H1 (cell line): ENCODE measurements around the gene WDR37. TPM values are rescaled to one million over a fixed set of nuclear protein-coding genes. Genes with fewer than 3 reads are reported as not detected.

Experiments used
- CTBP2 ChIP-seq: IDR thresholded peaks from 2 replicates; pipeline ENCODE4 v1.7.0; 2011; ENCODE audit warnings: borderline replicate concordance, mild to moderate bottlenecking, moderate library complexity, mixed read lengths, low read length; ENCODE audit not compliant: insufficient read depth, insufficient read length
- EP300 ChIP-seq, 2 experiments: IDR thresholded peaks; 1 replicate in 1 of 2; 2 replicates in 1 of 2; pipeline ENCODE4 v1.6.1; 2011 to 2012; ENCODE audit warnings: low read depth in 2 of 2, low read length in 2 of 2, mild to moderate bottlenecking in 2 of 2, borderline replicate concordance in 1 of 2, inconsistent platforms in 1 of 2, moderate library complexity in 1 of 2
- KDM4A ChIP-seq: IDR thresholded peaks from one replicate; pipeline ENCODE4 v1.7.1; 2012; ENCODE audit warnings: low read depth, mild to moderate bottlenecking, moderate library complexity, low read length, inconsistent platforms; ENCODE audit not compliant: severe bottlenecking
- PHF8 ChIP-seq: fragments of 200-600 bp; sonication (generic); conservative IDR thresholded peaks from 2 replicates; pipeline ENCODE4 v1.7.1; 2012; ENCODE audit warnings: low read depth, mild to moderate bottlenecking, inconsistent platforms, low read length, moderate library complexity
- POU5F1 ChIP-seq: IDR thresholded peaks from 2 replicates; pipeline ENCODE4 v1.6.1; 2011; ENCODE audit warnings: low read depth, mild to moderate bottlenecking, low read length, moderate library complexity
- RNF2 ChIP-seq: fragments of 200-900, 300-1000 bp; sonication (generic); IDR thresholded peaks from 2 replicates; pipeline ENCODE4 v1.7.1; 2016; ENCODE audit warnings: borderline replicate concordance, low read depth, mild to moderate bottlenecking, antibody characterized with exemption, low read length; ENCODE audit not compliant: poor library complexity, severe bottlenecking; ENCODE audit errors: missing control alignments
- SUZ12 ChIP-seq: fragments of 200-600 bp; sonication (generic); IDR thresholded peaks from 2 replicates; pipeline ENCODE4 v1.6.1; 2012; ENCODE audit warnings: mild to moderate bottlenecking, inconsistent platforms, low read length, moderate library complexity, mixed read lengths
- polyA plus RNA-seq, 7 experiments: library from polyadenylated mRNA; depleted of rRNA in 3 of 7; stranded (reverse) in 5 of 7; unstranded in 2 of 7; fragments of >200 nt in 5 of 7; fragments of 200-250 nt in 2 of 7; gene quantifications; 1 replicate in 5 of 7; 2 replicates in 1 of 7; 4 replicates in 1 of 7; pipeline versions ENCODE4 v1.2.1 to v1.2.3, GENCODE V29; 2011 to 2013; ENCODE audit warnings: missing spikeins in 2 of 7, mixed read lengths in 2 of 7
- total RNA-seq: library from RNA; stranded (reverse); fragmentation: NEBNext Ultra II Directional; extraction: Animal tissue kit (Norgen Biotek cat#: 25700); gene quantifications from 2 replicates; pipeline ENCODE4 v1.2.1, GENCODE V29; 2021

WDR37 gene
- total and polyA plus RNA-seq, 2 of the 8 experiments (the other 6 are each of a cell fraction or from before 2014, with no cell fraction given), result 9.6 to 12.0 TPM

DNA sequence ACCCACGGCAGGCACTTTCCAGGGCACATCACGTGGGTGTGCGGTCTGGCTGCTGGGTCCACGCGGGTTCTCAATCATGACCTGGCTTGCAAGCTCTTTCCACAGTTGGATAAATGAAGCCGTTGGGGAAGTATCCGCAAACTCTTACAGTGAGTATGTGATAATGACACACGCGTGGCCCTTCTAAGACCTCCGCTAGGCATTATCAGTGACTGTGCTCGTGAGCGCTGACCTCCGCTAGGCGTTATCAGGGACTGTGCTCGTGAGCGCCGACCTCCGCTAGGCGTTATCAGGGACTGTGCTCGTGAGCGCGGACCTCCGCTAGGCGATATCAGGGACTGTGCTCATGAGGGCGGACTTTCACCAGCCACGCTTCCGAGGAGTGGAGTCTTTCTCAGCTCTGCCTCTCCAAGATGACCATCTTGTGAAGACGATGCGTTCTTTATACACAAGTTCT, 107.0 kb downstream of the WDR37 start (continued):
- TF ChIP-seq CTBP2, result no peak
- no peak for TF ChIP-seq PHF8
- no peak for TF ChIP-seq SUZ12
- no peak for TF ChIP-seq RNF2
- TF ChIP-seq POU5F1, result no peak
- no peak for TF ChIP-seq EP300 (IDR thresholded peaks at IDR 0.05; ENCODE audit: borderline replicate concordance in 1 of 2, low read depth in 2 of 2, low read length in 2 of 2)
- TF ChIP-seq KDM4A, result no peak
